Suprapubic skin (tissue), 4 donors: Measurements from ENCODE around the gene GIT1.

Source experiments
- CTCF ChIP-seq, 2 donors: fragments of 200-600 bp in 1 of 2; fragments of 450-650 bp in 1 of 2; sonication (generic) in 1 of 2; IDR thresholded peaks; one replicate each; pipeline ENCODE4 v1.5.1; 2016 to 2019; ENCODE audit warnings: antibody characterized with exemption in 2 of 2, mild to moderate bottlenecking in 1 of 2, moderate library complexity in 1 of 2
- EP300 ChIP-seq: sonication (generic); formaldehyde crosslinking; IDR thresholded peaks from one replicate; pipeline ENCODE4 v1.6.1; 2017; ENCODE audit warnings: antibody characterized with exemption
- POLR2A ChIP-seq, 2 donors: fragments of 450-650 bp; IDR thresholded peaks; one replicate each; pipeline ENCODE4 v1.6.1; 2017; ENCODE audit warnings: antibody characterized with exemption in 2 of 2, mild to moderate bottlenecking in 2 of 2, moderate library complexity in 2 of 2
- POLR2AphosphoS5 ChIP-seq, 3 donors: sonication (generic); formaldehyde crosslinking; IDR thresholded peaks; one replicate each; pipeline ENCODE4 v1.6.1; 2017; ENCODE audit warnings: antibody characterized with exemption in 3 of 3

GRCh38 chr17:29588017-29588561 lies 1.4 kb downstream of the GIT1 start:
- no peak for TF ChIP-seq CTCF (IDR thresholded peaks at IDR 0.05)
- no peak for TF ChIP-seq POLR2A (IDR thresholded peaks at IDR 0.05)
- TF ChIP-seq POLR2AphosphoS5 (IDR thresholded peaks at IDR 0.05) = no peak
- TF ChIP-seq EP300 = no peak
